NCI-H2029 (cell line): Measurements from ENCODE around the gene NKX2-4.
"Not testable (repeated sequence)": the region's sequence is repeated elsewhere in the genome, so short reads cannot be mapped to it uniquely, and the experiment has no call there.

Experiments
- DNase-seq: peaks from one replicate; lab custom pipeline; 2025; lab: John Stamatoyannopoulos, UW

NKX2-4 gene

DNA sequence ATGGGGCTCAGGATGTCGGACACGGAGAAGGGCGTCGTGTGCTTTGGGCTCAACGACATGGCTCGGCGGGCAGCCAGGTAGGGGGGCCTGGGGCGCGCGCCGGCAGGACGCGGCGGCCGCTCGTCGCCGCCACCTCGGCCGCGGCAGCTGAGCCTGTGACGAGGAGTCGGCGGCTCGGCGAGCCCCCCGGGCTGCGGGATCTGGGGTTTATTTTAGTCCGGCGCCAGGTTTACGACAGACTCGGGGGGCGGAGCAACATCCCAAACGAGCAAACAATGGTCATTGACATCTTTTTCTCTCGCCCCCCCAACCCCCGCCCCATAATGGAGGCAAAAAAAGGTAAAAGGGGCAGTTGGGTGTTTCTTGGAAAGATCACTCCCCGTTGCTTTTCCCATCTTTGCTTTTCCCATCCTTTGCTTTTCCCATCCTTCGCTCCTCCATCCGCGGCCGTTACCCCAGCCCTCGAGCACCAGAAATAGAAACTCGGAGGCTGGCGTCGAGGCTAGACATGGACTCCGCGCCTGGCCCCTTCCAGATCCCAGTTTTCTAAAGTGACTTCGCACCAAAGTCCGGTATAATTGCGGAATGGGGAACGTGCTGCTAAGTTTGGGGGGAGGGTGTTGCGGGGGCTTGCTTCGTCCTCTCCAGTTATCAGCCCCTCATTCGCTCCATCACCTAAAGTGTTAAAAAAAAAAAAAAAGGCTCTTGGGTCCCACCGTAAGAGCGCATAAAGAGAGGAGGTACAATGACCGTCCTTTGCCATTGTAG, at the start of gene NKX2-4:
Gene NKX2-4 (minus strand): TSS at position 186 of the 768 bp plus-strand sequence. CDS start 127 bp downstream, at position 59.
- DNase-seq = peak; percentile 50

DNA sequence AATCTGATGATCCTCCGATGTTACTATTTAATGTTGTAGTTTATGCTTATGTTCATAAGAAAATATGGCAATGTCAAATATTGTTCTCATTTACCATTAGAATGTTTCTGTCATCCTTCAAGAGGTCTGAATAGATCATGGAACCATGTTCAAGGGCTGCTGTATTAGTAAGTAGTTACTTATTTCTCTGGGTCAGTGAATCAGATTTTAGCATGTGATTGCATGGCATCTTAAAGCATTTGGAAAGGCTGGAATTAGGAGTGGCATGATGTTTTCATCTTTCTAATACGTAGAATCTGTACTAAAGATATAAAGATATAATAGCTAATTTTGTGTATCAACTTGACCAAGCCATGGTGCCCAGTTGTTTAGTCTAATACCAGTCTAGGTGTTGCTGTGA, 40.5 kb upstream of the NKX2-4 start:
- no peak for DNase-seq

DNA sequence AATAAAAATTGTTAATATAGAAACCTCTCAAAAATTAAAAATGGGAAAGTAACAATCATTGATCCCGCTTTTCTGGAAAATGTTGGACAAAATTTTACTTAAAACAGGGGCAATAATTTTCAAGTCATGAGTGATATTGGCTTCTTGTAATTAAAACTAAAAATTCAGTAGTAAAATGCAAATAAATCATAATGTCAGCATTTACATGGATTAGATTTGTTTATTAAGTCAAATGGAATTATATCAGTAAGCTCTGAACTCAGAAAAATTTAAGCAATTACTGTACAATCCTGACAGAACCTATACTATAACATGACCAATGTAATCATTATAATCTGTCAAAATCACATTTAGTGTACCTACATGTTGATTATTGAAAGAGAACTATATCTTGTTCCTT, 39.9 kb upstream of the NKX2-4 start:
- DNase-seq = no peak

DNA sequence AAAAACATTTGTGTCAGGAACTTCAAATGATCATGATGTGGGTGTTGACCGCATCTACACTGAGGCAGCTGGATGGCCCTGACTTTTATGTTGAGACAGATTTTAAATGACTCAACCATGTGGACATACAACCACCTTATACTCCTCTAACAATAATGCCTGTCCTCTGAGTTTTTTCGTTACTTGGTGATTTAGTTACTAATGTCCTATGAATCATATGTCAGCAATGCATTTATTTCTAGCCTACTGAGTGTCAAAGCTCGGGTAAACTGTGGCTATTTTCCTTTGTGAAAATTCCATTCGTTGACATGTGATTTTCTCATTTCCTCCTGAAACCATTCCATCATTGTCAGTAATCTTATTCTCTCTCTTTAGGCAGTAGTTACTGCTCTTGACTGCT, 38.9 kb upstream of the NKX2-4 start:
- no peak for DNase-seq

DNA sequence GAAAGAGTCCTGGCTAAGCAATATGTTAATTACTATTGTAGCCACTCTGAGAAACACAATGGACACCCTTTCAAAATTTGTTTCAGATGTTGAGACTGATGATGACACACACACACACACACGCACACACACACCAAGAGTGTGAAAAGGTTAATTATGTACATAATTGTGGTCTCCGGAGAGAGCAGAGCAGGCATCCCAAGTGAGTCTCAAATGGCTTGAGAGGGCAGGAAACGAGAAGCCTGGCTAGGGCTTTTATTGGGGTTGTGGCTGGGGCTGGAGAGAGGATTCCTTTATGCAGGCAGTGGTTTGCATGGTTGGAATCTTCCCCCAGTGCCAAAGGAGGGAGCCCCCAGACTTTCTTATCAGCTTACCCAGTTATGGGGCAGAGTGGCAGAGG, 38.2 kb upstream of the NKX2-4 start:
- no peak for DNase-seq

DNA sequence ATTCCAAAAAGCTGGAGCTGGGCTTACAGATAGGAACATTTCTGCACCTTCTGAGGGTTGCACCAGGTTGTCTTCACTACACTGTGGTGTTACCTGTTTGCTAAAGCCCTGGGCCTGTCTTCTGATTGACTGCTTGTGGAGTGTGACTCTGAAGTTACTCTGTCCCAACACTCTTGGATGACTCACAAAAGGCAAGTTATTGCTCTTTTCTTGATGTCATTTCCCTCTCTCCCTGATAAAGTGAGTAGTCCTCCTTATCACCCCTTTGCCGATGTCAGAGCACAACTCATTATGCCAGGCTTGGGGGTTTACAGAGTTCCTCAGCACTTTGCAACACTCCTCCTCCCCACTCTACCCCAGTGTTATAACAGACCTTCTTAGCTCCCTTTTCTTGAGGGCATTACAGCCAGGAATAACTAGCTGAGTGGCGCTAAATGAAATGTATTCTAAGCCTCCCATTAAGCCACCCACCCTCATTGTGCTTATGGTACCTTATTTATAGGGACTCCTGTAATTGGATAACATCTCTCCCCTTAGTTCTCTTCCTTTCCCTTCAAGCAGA, 36.1 kb upstream of the NKX2-4 start:
- no peak for DNase-seq

- DNase-seq = no peak
Observed at GRCh38 chr20:21432911-21433310, 35.6 kb upstream of the NKX2-4 start.

DNA sequence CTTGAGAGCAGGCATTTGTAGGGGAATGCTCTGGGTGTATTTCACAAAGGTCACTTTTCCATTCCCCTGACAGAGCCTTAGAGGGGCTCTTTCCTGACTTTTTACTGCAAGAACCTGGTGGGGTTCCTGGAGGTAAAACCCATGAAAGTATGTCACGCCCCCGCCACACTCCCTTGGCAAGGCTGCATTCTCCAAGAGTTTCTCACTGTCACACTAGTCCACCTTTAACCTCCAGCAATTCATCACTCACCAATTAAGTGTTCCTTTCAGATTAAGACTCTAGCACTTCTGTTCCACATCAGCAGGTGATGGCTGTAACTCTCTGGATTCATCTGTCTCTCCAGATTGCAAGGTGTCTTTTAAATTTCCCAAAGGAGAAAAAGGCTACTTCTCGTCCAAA, 32.7 kb upstream of the NKX2-4 start:
- no peak for DNase-seq

GRCh38 chr20:21424846-21425245, 27.5 kb upstream of the NKX2-4 start:
- no peak for DNase-seq

DNA sequence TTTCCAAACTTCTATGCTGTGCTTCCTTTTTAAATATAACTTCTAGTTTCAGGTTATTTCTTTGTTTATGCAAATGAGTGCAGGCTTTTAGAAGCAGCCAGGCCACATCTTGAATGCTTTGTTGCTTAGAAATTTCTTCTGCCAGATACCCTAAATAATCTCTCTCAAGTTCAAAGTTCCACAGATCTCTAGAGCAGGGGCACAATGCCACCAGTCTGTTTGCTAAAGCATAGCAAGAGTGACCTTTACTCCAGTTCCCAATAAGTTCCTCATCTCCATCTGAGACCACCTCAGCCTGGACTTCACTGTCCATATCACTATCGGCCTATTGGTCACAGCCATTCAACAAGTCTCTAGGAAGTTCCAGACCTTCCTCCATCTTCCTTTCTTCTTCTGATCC, 26.4 kb upstream of the NKX2-4 start:
- DNase-seq = not testable (repeated sequence)

- no peak for DNase-seq
Observed at GRCh38 chr20:21421601-21422236, 24.4 kb upstream of the NKX2-4 start.

- not testable (repeated sequence) for DNase-seq
Observed at GRCh38 chr20:21419147-21419546, 21.8 kb upstream of the NKX2-4 start.

GRCh38 chr20:21413996-21414395, 16.7 kb upstream of the NKX2-4 start:
- DNase-seq = not testable (repeated sequence)

GRCh38 chr20:21411725-21412124, 14.4 kb upstream of the NKX2-4 start:
- DNase-seq = no peak

DNA sequence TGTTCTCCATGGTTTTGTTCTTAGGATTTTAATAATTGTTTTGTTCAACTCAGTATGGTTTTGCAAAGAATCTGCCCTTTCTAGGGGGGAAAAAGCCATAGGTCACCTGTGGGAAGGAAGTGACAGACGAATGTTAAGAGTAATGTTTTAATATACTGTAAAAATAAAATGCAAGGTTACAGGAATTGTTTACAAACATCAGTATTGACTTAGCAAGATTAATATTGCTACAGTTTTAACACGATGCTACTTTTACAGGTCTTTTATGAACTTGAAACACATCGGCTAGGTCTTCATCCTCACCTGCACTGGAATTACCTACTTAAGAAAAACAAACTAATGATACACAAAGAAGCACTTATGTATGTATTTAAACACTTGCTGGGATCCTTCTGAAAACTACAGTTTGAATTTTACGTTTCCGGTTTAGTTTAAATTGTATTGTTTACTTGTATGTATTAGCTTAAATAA, 1.7 kb upstream of the NKX2-4 start:
- DNase-seq = no peak

- no peak for DNase-seq
Observed at GRCh38 chr20:21398109-21399004, 1.0 kb upstream of the NKX2-4 start.

- DNase-seq = peak; percentile 18
Observed at GRCh38 chr20:21396599-21397340, 556 bp downstream of the NKX2-4 start.

- peak; percentile 62 for DNase-seq
Observed at GRCh38 chr20:21395666-21396598, 1.4 kb downstream of the NKX2-4 start.

GRCh38 chr20:21395051-21395665, 2.2 kb downstream of the NKX2-4 start:
- DNase-seq = no peak

DNA sequence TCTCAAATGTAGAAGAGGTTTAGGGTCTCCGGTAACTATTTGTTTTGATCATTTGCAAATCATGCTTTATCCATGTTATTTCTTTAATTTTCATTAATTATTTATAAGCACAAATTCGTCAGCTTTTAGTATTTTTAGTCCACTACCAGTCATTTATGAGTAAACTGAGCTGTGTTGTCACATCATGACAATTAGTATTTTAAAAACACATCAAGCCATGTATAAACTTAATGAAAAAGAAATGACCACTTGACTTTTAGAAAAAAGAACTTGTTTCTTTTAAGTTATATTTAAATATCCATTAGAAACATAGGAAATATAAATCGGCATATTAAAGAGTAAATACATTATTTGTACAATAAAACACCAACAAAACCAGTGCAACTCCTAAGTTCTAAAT, 2.8 kb downstream of the NKX2-4 start:
- DNase-seq = no peak
